PFSK-1 (cell line): ENCODE measurements around the gene FOCAD.

Experiments
- FOXP2 ChIP-seq: optimal IDR thresholded peaks from 2 replicates; pipeline ENCODE3; 2011; ENCODE audit warnings: borderline replicate concordance, control low read depth, inconsistent platforms; ENCODE audit not compliant: insufficient read depth; ENCODE audit errors: extremely low read length, extremely low read depth
- POLR2AphosphoS5 ChIP-seq: IDR thresholded peaks from 2 replicates; pipeline ENCODE4 v1.6.1; 2012; ENCODE audit warnings: low read depth, mild to moderate bottlenecking, control low read depth, low read length, moderate library complexity
- SIN3A ChIP-seq: IDR thresholded peaks from 2 replicates; pipeline ENCODE4 v1.6.1; 2012; ENCODE audit warnings: mild to moderate bottlenecking, low read length, moderate library complexity, borderline replicate concordance; ENCODE audit not compliant: insufficient read depth
- TAF1 ChIP-seq: IDR thresholded peaks from 2 replicates; pipeline ENCODE4 v1.6.1; 2012; ENCODE audit warnings: low read length, control low read depth, borderline replicate concordance; ENCODE audit not compliant: insufficient read depth
- TF ChIP-seq, protein P1 (sequence below), 2 experiments: IDR thresholded peaks; 2 replicates each; pipeline versions ENCODE4 v1.6.1 to v1.8.0; 2011 to 2012; ENCODE audit warnings: low read depth in 2 of 2, low read length in 2 of 2, control low read depth in 1 of 2, inconsistent platforms in 1 of 2, mild to moderate bottlenecking in 1 of 2, moderate library complexity in 1 of 2; ENCODE audit not compliant: insufficient read depth in 1 of 2

DNA sequence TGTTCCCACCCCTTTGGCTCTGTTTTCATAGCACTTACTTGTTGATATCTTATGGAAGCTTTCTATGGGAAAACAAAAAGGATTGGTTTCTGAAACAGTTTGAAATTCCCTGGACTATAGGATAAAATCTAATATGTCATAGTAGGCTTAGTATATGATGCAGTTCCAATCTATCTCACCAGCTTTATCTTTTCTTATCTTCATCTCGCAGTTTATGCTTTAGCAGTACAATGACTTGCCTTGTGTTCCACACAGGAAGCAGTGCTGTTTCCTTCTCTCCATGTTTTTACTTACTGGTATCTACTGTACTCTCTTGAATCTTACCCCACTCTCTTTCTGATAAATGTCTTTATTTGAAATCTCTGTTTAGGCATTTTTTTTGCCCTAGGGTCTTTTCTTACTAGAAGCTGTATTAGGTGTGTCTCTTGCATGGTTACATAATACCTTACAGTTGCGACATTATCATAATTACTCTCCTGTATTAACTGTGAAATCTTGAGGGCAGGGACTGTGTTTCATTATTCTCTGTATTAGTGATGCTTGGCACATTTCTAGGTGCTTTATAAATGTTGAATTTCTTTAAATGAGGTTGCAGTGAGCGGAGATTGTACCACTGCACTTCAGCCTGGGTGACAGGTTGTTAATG, 76.3 kb downstream of the FOCAD start:
- TF ChIP-seq, protein P1, sequence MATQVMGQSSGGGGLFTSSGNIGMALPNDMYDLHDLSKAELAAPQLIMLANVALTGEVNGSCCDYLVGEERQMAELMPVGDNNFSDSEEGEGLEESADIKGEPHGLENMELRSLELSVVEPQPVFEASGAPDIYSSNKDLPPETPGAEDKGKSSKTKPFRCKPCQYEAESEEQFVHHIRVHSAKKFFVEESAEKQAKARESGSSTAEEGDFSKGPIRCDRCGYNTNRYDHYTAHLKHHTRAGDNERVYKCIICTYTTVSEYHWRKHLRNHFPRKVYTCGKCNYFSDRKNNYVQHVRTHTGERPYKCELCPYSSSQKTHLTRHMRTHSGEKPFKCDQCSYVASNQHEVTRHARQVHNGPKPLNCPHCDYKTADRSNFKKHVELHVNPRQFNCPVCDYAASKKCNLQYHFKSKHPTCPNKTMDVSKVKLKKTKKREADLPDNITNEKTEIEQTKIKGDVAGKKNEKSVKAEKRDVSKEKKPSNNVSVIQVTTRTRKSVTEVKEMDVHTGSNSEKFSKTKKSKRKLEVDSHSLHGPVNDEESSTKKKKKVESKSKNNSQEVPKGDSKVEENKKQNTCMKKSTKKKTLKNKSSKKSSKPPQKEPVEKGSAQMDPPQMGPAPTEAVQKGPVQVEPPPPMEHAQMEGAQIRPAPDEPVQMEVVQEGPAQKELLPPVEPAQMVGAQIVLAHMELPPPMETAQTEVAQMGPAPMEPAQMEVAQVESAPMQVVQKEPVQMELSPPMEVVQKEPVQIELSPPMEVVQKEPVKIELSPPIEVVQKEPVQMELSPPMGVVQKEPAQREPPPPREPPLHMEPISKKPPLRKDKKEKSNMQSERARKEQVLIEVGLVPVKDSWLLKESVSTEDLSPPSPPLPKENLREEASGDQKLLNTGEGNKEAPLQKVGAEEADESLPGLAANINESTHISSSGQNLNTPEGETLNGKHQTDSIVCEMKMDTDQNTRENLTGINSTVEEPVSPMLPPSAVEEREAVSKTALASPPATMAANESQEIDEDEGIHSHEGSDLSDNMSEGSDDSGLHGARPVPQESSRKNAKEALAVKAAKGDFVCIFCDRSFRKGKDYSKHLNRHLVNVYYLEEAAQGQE (IDR thresholded peaks at IDR 0.05; ENCODE audit: insufficient read depth in 1 of 2, low read depth in 2 of 2, low read length in 2 of 2): no peak
- TF ChIP-seq TAF1: no peak
- no peak for TF ChIP-seq POLR2AphosphoS5
- TF ChIP-seq SIN3A: no peak
- no peak for TF ChIP-seq FOXP2
